Dermis microvascular lymphatic vessel endothelial cell (primary cell): ENCODE data around the gene ZNF644. TPM values are rescaled to one million over a fixed set of nuclear protein-coding genes. Genes with fewer than 3 reads are reported as not detected.
"Not testable (repeated sequence)": the region's sequence is repeated elsewhere in the genome, so short reads cannot be mapped to it uniquely, and the experiment has no call there.

ENCODE experiments used
- DNase-seq, 2 donors: peaks; one replicate each; pipeline versions ENCODE4 v3.0.0 to v3.0.0-alpha.2; 2010; ENCODE audit warnings: low read depth in 2 of 2
- total RNA-seq: library from RNA; depleted of rRNA; stranded (reverse); fragments of >200 nt; gene quantifications from 2 replicates; pipeline ENCODE4 v1.2.1, GENCODE V29; 2014

The ZNF644 gene
- 35.9 and 40.1 TPM in 2 replicates for total RNA-seq

DNA sequence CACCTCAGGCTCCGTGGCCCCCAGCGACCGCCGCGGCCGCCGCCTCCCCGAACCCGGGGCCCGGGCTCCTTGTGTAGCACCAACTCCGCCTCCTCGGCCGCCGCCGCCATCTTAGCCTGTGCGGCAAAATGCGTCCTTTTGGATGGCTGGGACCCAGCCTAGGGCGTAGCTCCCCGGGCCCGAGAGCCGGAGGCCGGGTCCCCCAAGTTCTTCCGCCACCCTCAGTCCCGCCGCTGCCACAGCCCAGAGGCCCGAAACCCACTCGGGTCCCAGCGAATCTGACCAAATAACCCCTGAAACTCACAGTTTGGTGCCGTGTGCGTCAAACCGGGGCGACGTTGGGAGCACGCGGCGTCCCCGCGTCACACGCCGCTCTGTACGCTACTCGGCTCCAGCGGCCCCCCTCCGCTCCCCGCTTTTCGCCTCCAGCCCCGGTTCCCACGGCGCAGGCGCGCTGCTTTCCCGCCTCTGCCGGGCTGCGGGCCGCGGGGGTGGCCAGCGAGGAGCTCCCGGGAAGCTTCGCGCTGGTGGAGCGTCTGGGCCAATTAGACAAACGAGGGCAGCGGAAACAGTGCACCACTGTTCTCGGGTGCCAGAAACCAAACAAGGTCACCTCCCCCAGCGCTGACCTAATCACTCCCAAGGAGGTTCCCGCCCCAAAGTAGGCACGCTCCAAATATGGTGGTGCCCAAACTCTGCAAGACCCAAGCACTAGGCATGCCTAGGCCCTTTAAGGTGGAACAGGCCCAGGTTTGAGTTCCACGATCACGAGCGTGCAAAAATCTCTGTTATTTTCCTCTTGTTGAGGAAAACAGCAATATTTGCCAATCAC is at the start of gene ZNF644:
Gene ZNF644, minus strand, starts transcription at position 350 of the 832 bp plus-strand sequence. CDS start 39,682 bp downstream, outside the sequence.
- DNase-seq, result peak; percentile 47 to 85

GRCh38 chr1:91070298-91070697 is 48.5 kb upstream of the ZNF644 start:
- DNase-seq, result no peak

- no peak for DNase-seq
Observed at GRCh38 chr1:91066538-91066937, 44.7 kb upstream of the ZNF644 start.

DNA sequence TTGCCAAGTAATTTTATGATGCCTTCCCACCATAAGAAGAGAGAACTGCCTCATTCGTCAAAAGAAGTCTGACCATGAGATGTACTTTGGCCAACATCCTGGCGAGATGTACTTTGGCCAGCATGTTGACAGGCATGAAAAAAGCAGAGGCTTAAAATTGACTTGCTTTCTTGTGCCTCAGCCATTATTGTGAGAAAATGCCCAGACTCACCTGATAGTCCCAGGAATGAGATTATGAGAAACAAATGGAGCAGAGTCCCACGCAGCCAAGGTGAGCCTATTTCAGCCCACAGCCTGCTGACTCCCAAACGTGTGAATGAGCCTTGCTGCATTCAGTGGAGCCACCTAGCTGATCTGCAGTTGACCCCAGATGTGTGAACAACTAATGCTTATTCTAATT is 43.5 kb upstream of the ZNF644 start:
- DNase-seq, result no peak

GRCh38 chr1:91063403-91063802 is 41.6 kb upstream of the ZNF644 start:
- DNase-seq, result not testable (repeated sequence)

DNA sequence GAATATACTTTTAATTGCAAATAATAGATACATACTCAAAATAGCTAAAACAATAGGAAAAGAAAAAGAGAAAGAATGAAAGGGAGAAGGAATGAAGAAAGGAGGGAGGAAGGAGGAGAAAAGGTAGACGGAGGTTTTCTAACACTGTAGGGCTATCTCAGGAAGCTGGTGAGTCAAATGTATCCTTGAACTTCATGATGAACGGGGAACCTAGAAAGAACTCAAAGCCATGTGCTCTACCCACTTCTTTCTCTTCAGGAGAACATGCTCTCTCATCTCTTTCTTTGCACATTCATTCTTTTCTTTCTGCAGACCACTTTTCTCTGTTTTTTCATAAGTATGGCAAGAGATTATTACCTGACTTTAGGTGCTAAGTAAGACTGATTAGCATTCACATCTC is 37.3 kb upstream of the ZNF644 start:
- DNase-seq, result no peak

DNA sequence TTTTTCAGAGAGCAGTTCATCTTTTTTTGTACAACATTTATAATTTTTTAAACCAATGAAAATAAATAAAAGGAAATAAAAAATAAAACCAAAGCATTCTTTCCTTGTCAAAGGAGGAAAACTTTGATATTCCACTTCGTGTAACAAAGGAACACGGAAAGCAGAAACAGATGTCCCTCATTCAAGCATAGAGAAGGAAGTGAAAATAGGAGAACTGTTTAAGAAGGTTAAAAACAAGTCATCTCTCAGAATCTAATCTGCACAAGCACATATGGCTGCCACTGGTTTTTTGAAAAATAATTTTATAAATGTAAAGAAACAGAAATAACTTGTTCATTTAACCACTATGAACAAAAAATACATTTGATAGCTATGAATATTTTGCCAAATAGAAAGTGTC is 35.9 kb upstream of the ZNF644 start:
- DNase-seq, result no peak

- no peak for DNase-seq
Observed at GRCh38 chr1:91054780-91055481, 33.1 kb upstream of the ZNF644 start.

- no peak for DNase-seq
Observed at GRCh38 chr1:91053630-91054029, 31.8 kb upstream of the ZNF644 start.

- DNase-seq, result not testable (repeated sequence)
Observed at GRCh38 chr1:91049551-91049950, 27.7 kb upstream of the ZNF644 start.

- DNase-seq, result no peak
Observed at GRCh38 chr1:91046766-91047165, 24.9 kb upstream of the ZNF644 start.

DNA sequence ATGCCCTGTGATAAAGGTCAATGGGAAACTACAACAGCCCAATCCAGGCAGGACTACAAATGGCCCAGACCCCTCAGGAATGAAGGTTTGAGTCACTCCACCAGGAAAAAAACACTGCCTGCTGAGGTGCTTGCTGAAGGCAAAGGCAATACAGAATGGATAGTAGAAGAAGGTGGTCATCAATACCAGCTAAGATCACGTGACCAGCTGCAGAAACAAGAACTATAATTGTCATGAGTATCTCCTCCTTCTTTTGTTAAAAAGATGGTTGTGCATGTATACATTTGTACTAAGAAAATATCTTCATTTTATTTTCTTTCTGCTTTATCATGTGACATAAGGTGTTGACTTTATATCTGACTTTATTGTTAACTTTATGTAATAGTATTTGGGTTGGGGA is 23.4 kb upstream of the ZNF644 start:
- no peak for DNase-seq

DNA sequence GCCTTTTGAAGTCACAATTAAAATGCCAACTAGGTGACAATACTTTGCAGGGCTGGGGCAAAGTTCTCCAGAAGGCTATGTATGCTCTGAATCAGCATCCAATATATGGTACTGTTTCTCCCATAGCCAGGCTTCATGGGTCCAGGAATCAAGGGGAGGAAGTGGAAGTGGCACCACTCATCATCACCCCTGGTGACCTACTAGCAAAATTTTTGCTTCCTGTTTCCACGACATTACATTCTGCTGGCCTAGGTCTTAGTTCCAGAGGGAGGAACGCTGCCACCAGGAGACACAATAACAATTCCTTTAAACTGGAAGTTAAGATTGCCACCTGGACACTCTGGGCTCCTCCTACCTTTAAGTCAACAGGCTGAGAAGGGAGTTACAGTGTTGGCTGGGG is 22.9 kb upstream of the ZNF644 start:
- not testable (repeated sequence) for DNase-seq

GRCh38 chr1:91042372-91042771 is 20.5 kb upstream of the ZNF644 start:
- not testable (repeated sequence) for DNase-seq

GRCh38 chr1:91038582-91038981 is 16.7 kb upstream of the ZNF644 start:
- DNase-seq, result no peak

GRCh38 chr1:91036894-91037829 is 15.3 kb upstream of the ZNF644 start:
- no peak for DNase-seq

GRCh38 chr1:91032349-91032748 is 10.5 kb upstream of the ZNF644 start:
- DNase-seq, result no peak

DNA sequence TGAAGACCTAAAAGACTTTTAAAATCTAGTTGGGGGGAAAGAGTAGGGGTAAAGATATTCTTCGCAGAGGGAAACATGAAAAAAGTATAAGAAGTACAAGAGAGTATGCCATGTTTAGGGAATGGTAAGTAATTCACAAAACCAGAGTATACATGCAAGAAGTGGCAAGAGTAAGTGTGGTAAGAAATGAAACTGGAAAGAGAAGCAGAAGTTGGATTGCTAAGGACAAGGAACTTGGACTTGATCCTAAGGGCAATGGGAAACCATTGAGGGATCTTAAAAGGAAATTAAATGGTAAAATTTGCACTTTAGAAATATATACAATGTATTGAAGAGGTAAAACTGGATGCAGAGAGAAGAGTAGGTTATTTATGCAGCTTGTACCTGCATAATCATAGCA is 9.2 kb upstream of the ZNF644 start:
- no peak for DNase-seq

GRCh38 chr1:91026777-91027176 is 4.9 kb upstream of the ZNF644 start:
- DNase-seq, result peak; percentile 9 to 22

DNA sequence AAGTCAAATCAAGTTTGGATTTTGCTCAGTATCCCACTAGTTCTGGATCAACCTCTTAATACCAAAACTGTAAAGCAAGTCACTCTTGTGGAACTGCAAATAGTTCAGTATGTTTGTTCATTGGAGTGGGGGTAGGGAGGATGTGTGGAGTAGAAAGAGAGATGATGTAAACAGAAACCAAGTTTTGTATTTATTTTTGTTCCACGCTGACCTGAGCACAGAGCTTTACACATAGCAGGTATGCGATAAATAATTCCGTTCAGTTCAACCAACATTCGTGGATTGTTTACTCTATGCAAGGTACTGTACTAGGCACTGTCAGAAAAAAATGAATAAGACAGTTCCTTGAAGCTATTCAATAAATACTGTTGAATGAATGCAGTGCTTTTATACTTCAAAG is 4.5 kb upstream of the ZNF644 start:
- DNase-seq, result no peak

DNA sequence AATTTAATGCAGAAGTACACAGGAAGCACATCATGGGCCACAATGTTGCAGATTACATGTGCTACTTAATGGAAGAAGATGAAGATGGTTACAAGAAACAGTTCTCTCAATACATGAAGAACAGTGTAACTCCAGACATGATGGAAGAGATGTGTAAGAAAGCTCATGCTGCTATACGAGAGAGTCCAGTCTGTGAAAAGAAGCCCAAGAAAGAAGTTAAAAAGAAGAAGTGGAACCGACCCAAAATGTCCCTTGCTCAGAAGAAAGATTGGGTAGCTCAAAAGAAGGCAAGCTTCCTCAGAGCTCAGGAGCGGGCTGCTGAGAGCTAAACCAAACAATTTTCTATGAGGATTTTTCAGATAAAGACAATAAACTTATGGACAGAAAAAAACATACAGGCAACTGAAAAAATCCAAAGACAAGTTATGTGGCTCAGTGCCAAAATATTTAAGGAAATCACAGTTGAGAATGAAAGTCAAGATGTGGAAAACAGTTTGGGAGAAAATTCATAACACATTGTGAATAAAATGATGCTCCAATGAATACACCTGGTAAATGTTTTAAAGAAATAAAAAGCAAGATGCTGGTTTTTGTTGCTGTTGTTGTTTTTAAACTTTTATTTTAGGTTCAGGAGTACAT is 2.8 kb upstream of the ZNF644 start:
- no peak for DNase-seq
